H9 (cell line): ENCODE results near the gene IFT27. TPM values are rescaled to one million over a fixed set of nuclear protein-coding genes. Genes with fewer than 3 reads are reported as not detected.

Experiments used
- DNase-seq: peaks from one replicate; pipeline ENCODE4 v3.0.0-alpha.2; 2017
- H2AFZ ChIP-seq: one replicate; pipeline ENCODE4 v1.6.1; 2013; ENCODE audit warnings: mild to moderate bottlenecking, low read length, control low read depth, moderate library complexity
- H2AK5ac ChIP-seq: 2 replicates; pipeline ENCODE4 v1.6.1; 2013; ENCODE audit warnings: low read length, control low read depth, mixed read lengths; ENCODE audit not compliant: insufficient read length
- H2BK120ac ChIP-seq: one replicate; pipeline ENCODE4 v1.6.1; 2013; ENCODE audit warnings: low read depth, mild to moderate bottlenecking, low read length, control low read depth, inconsistent platforms; ENCODE audit not compliant: poor library complexity, severe bottlenecking
- H2BK12ac ChIP-seq: 2 replicates; pipeline ENCODE4 v1.6.1; 2013; ENCODE audit warnings: low read length, control low read depth, mixed read lengths, low read depth; ENCODE audit not compliant: insufficient read length
- H2BK15ac ChIP-seq: 2 replicates; pipeline ENCODE4 v1.6.1; 2013; ENCODE audit warnings: low read depth, low read length, control low read depth
- H2BK20ac ChIP-seq: one replicate; pipeline ENCODE4 v1.6.1; 2013; ENCODE audit warnings: low read depth, mild to moderate bottlenecking, low read length, control low read depth, inconsistent platforms; ENCODE audit not compliant: poor library complexity, severe bottlenecking
- H2BK5ac ChIP-seq: 2 replicates; pipeline ENCODE4 v1.6.1; 2013; ENCODE audit warnings: low read length, control low read depth, mixed read lengths; ENCODE audit not compliant: insufficient read length
- H3K14ac ChIP-seq: 2 replicates; pipeline ENCODE4 v1.6.1; 2013; ENCODE audit warnings: low read length, control low read depth; ENCODE audit not compliant: insufficient read depth
- H3K18ac ChIP-seq: 2 replicates; pipeline ENCODE4 v1.6.1; 2013; ENCODE audit warnings: low read depth, mild to moderate bottlenecking, mixed read lengths, low read length, control low read depth; ENCODE audit not compliant: insufficient read length
- H3K23ac ChIP-seq: 2 replicates; pipeline ENCODE4 v1.6.1; 2013; ENCODE audit warnings: low read length, control low read depth, mixed read lengths, low read depth; ENCODE audit not compliant: insufficient read length
- H3K23me2 ChIP-seq: 2 replicates; pipeline ENCODE4 v1.6.1; 2013; ENCODE audit warnings: low read depth, mild to moderate bottlenecking, mixed read lengths, low read length, control low read depth; ENCODE audit not compliant: insufficient read length, poor library complexity, severe bottlenecking
- H3K27ac ChIP-seq: 2 replicates; pipeline ENCODE4 v1.5.1; 2013; ENCODE audit warnings: low read length, control low read depth, mixed read lengths, low read depth; ENCODE audit not compliant: insufficient read length
- H3K27me3 ChIP-seq: 2 replicates; pipeline ENCODE4 v1.6.1; 2013; ENCODE audit warnings: low read length, control low read depth, inconsistent platforms; ENCODE audit not compliant: insufficient read depth
- H3K4ac ChIP-seq: 2 replicates; pipeline ENCODE4 v1.6.1; 2013; ENCODE audit warnings: low read depth, mild to moderate bottlenecking, control low read depth, inconsistent platforms, low read length, moderate library complexity
- H3K4me1 ChIP-seq: 2 replicates; pipeline ENCODE4 v1.6.1; 2013; ENCODE audit warnings: low read length, control low read depth, inconsistent platforms; ENCODE audit not compliant: insufficient read depth
- H3K4me2 ChIP-seq: 2 replicates; pipeline ENCODE4 v1.6.1; 2013; ENCODE audit warnings: low read length, control low read depth, mixed read lengths; ENCODE audit not compliant: insufficient read length, insufficient read depth
- H3K56ac ChIP-seq: 2 replicates; pipeline ENCODE4 v1.6.1; 2013; ENCODE audit warnings: low read depth, mild to moderate bottlenecking, mixed read lengths, low read length, control low read depth; ENCODE audit not compliant: insufficient read length
- H3K79me1 ChIP-seq: 2 replicates; pipeline ENCODE4 v1.6.1; 2013; ENCODE audit warnings: low read depth, mild to moderate bottlenecking, moderate library complexity, low read length, control low read depth, inconsistent platforms; ENCODE audit not compliant: insufficient read depth, poor library complexity, severe bottlenecking
- H3K79me2 ChIP-seq: 2 replicates; pipeline ENCODE4 v1.6.1; 2013; ENCODE audit warnings: low read length, control low read depth, inconsistent platforms; ENCODE audit not compliant: insufficient read depth
- H3K9ac ChIP-seq: 2 replicates; pipeline ENCODE4 v1.6.1; 2013; ENCODE audit warnings: low read length, control low read depth, mixed read lengths; ENCODE audit not compliant: insufficient read length; ENCODE audit errors: extremely low read depth
- H3K9me3 ChIP-seq: one replicate; pipeline ENCODE4 v1.6.1; 2013; ENCODE audit warnings: low read depth, low read length, inconsistent platforms; ENCODE audit not compliant: control insufficient read depth
- H3T11ph ChIP-seq: one replicate; pipeline ENCODE4 v1.6.1; 2013; ENCODE audit warnings: mild to moderate bottlenecking, low read length, control low read depth, inconsistent platforms
- H4K20me1 ChIP-seq: one replicate; pipeline ENCODE4 v1.6.1; 2013; ENCODE audit not compliant: control insufficient read depth, insufficient read length, insufficient read depth
- H4K5ac ChIP-seq: 2 replicates; pipeline ENCODE4 v1.6.1; 2013; ENCODE audit warnings: low read depth, mild to moderate bottlenecking, mixed read lengths, low read length, control low read depth; ENCODE audit not compliant: insufficient read length
- H4K8ac ChIP-seq: replicated peaks from 2 replicates; pipeline ENCODE4 v1.6.1; 2013; ENCODE audit warnings: low read length, control low read depth, mixed read lengths, low read depth; ENCODE audit not compliant: insufficient read length
- H4K91ac ChIP-seq: 2 replicates; pipeline ENCODE4 v1.6.1; 2013; ENCODE audit warnings: low read depth, mild to moderate bottlenecking, moderate library complexity, mixed read lengths, low read length, control low read depth; ENCODE audit not compliant: insufficient read length
- H3K27ac Mint-ChIP-seq, 3 experiments: 2 replicates in 2 of 3; 3 replicates in 1 of 3; pipeline ENCODE4 v1.8.0; 2020 to 2021; ENCODE audit warnings: mixed read lengths in 3 of 3, mild to moderate bottlenecking in 1 of 3, moderate library complexity in 1 of 3
- H3K27me3 Mint-ChIP-seq: 2 replicates; pipeline ENCODE4 v1.8.0; 2021; ENCODE audit warnings: low read depth, mild to moderate bottlenecking, moderate library complexity, mixed read lengths
- H3K36me3 Mint-ChIP-seq, 3 experiments: 2 replicates in 2 of 3; 3 replicates in 1 of 3; pipeline ENCODE4 v1.8.0; 2020 to 2021; ENCODE audit warnings: low read depth in 3 of 3, mixed read lengths in 3 of 3; ENCODE audit not compliant: insufficient read depth in 1 of 3
- H3K4me1 Mint-ChIP-seq, 2 experiments: 2 replicates each; pipeline ENCODE4 v1.8.0; 2020; ENCODE audit warnings: mixed read lengths in 2 of 2
- H3K4me3 Mint-ChIP-seq, 2 experiments: 2 replicates in 1 of 2; 3 replicates in 1 of 2; pipeline ENCODE4 v1.8.0; 2020 to 2021; ENCODE audit warnings: mild to moderate bottlenecking in 2 of 2, mixed read lengths in 2 of 2, moderate library complexity in 1 of 2
- H3K9me3 Mint-ChIP-seq, 2 experiments: 2 replicates in 1 of 2; 3 replicates in 1 of 2; pipeline ENCODE4 v1.8.0; 2020; ENCODE audit warnings: mild to moderate bottlenecking in 2 of 2, mixed read lengths in 2 of 2, moderate library complexity in 1 of 2
- WGBS: extraction: QIAGEN DNeasy Blood & Tissue Kit; methylation state at CpG from one replicate; pipeline ENCODE4 v1.1.7; 2013; ENCODE audit warnings: missing lambda C conversion rate, low lambda C conversion rate, mixed read lengths; ENCODE audit not compliant: insufficient read length; ENCODE audit errors: extremely low coverage; 5-methylcytosine and 5-hydroxymethylcytosine counted together
- total RNA-seq: library from RNA; stranded (reverse); gene quantifications from 2 replicates; pipeline ENCODE4 v1.2.1, GENCODE V29; 2021
- TF ChIP-seq, protein P1 (sequence below): fragments of 200-600 bp; sonication (generic); conservative IDR thresholded peaks from 3 replicates; pipeline ENCODE4 v1.8.0; 2021; ENCODE audit warnings: antibody characterized with exemption, mild to moderate bottlenecking

Gene IFT27
- total RNA-seq, 1 experiment from 2014 or later = 43.4 TPM

- no peaks in the 10 kb centered on the region for H3K9me3 ChIP-seq
- H2BK120ac ChIP-seq = no peak overlapping the region
- no peak overlapping the region for H3T11ph ChIP-seq
- peak overlapping the region; percentile 72 for H3K9ac ChIP-seq
- no peak overlapping the region for H2BK20ac ChIP-seq
- H3K56ac ChIP-seq = no peak overlapping the region
- Mint-ChIP-seq H3K4me3 (peak overlapping the region; percentile 85 to 91), H3K9me3 (peaks cover 15 to 24% of the 10 kb centered on the region in 2 experiments), H3K4me1 (peaks cover 8 to 17% of the 10 kb centered on the region in 2 experiments), H3K27ac (peak overlapping the region in 1 of 3 experiments; percentile 93; a peak in 2 of 7 replicates), H3K27me3 (peaks cover 34% of the 10 kb centered on the region), H3K36me3 (peaks cover 11 to 33% (median 14%) of the 10 kb centered on the region in 3 experiments)
- no peaks in the 10 kb centered on the region; the same call in 1 of the 2 replicates for H3K4me1 ChIP-seq
- no peaks in the 10 kb centered on the region for H3K79me1 ChIP-seq
- H2BK15ac ChIP-seq = no peak overlapping the region
- H2AFZ ChIP-seq = no peak overlapping the region
- no peak overlapping the region for H4K91ac ChIP-seq
- no peak overlapping the region for H3K14ac ChIP-seq
- H2BK12ac ChIP-seq = no peak overlapping the region
- no peaks in the 10 kb centered on the region for H4K20me1 ChIP-seq
- no peak overlapping the region for H3K4ac ChIP-seq
- no CpG with 5 or more reads among the region's 23 CpGs for WGBS
- no peak overlapping the region for H3K23ac ChIP-seq
- no peak overlapping the region for H4K5ac ChIP-seq
- peaks cover 2% of the 10 kb centered on the region for H3K23me2 ChIP-seq
- no peak for DNase-seq
- H3K4me2 ChIP-seq = peak overlapping the region; percentile 87
- no peak overlapping the region for H2AK5ac ChIP-seq
- no peak overlapping the region for H2BK5ac ChIP-seq
- H3K27ac ChIP-seq = no peak overlapping the region
- H4K8ac ChIP-seq = no peak overlapping the region
- TF ChIP-seq, protein P1, sequence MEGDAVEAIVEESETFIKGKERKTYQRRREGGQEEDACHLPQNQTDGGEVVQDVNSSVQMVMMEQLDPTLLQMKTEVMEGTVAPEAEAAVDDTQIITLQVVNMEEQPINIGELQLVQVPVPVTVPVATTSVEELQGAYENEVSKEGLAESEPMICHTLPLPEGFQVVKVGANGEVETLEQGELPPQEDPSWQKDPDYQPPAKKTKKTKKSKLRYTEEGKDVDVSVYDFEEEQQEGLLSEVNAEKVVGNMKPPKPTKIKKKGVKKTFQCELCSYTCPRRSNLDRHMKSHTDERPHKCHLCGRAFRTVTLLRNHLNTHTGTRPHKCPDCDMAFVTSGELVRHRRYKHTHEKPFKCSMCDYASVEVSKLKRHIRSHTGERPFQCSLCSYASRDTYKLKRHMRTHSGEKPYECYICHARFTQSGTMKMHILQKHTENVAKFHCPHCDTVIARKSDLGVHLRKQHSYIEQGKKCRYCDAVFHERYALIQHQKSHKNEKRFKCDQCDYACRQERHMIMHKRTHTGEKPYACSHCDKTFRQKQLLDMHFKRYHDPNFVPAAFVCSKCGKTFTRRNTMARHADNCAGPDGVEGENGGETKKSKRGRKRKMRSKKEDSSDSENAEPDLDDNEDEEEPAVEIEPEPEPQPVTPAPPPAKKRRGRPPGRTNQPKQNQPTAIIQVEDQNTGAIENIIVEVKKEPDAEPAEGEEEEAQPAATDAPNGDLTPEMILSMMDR = no peak
- no peaks in the 10 kb centered on the region for H3K27me3 ChIP-seq
- no peaks in the 10 kb centered on the region for H3K79me2 ChIP-seq
- H3K18ac ChIP-seq = peak overlapping the region; percentile 83
Observed at GRCh38 chr22:36775586-36775963, 344 bp downstream of the IFT27 start.
